Activated CD8-positive, alpha-beta T cell treated with anti-CD3 and anti-CD28 coated beads for 36 hours (primary cell): ENCODE results near the gene KIF26B. TPM values are rescaled to one million over a fixed set of nuclear protein-coding genes. Genes with fewer than 3 reads are reported as not detected.

Experiments used
- ATAC-seq: fragments of 200-7000 bp; cut with Tn5 transposase; one replicate; pipeline ENCODE4 v1.10.0; 2021; ENCODE audit warnings: mild to moderate bottlenecking, moderate library complexity
- CTCF ChIA-PET: fragments of 350-600 bp; sonication (Branson Sonifier 250); formaldehyde crosslinking; loops from one replicate; lab custom pipeline; 2021; ENCODE audit warnings: antibody characterized with exemption; lab: Charles Lee
- POLR2A ChIA-PET: fragments of 350-600 bp; sonication (Branson Sonifier 250); formaldehyde crosslinking; loops from one replicate; lab custom pipeline; 2021; ENCODE audit warnings: antibody characterized with exemption; lab: Charles Lee
- DNase-seq: peaks from one replicate; pipeline ENCODE4 v3.0.0-alpha.2; 2020
- H3K27ac Mint-ChIP-seq: one replicate; pipeline ENCODE4 v1.8.0; 2021; ENCODE audit warnings: mild to moderate bottlenecking, mixed read lengths
- H3K27me3 Mint-ChIP-seq: one replicate; pipeline ENCODE4 v1.8.0; 2021; ENCODE audit warnings: mixed read lengths
- H3K36me3 Mint-ChIP-seq: one replicate; pipeline ENCODE4 v1.8.0; 2021; ENCODE audit warnings: low read depth, mixed read lengths
- H3K4me1 Mint-ChIP-seq: one replicate; pipeline ENCODE4 v1.8.0; 2021; ENCODE audit warnings: low read depth, mixed read lengths
- H3K4me3 Mint-ChIP-seq: one replicate; pipeline ENCODE4 v1.8.0; 2021; ENCODE audit warnings: mild to moderate bottlenecking, moderate library complexity, mixed read lengths
- H3K9me3 Mint-ChIP-seq: one replicate; pipeline ENCODE4 v1.8.0; 2021; ENCODE audit warnings: mixed read lengths
- CTCF ChIP-seq: fragments of 200-600 bp; IDR thresholded peaks from one replicate; pipeline ENCODE4 v1.8.0; 2022; ENCODE audit warnings: antibody characterized with exemption, mild to moderate bottlenecking
- intact Hi-C: fragments of 100-400 bp; cut with micrococcal nuclease; formaldehyde crosslinking; loops from one replicate; pipeline ENCODE4 v1.10.0; 2022
- total RNA-seq, 2 experiments: library from RNA; stranded (reverse); gene quantifications; one replicate each; pipeline ENCODE4 v1.2.3, GENCODE V29; 2021

The KIF26B gene
- total RNA-seq, 2 experiments from 2014 or later = 0.16 TPM

- ChIA-PET CTCF (no interaction called here), POLR2A (no interaction called here)
- Mint-ChIP-seq H3K4me3 (no peak overlapping the region), H3K36me3 (no peaks in the 10 kb centered on the region), H3K27me3 (no peaks in the 10 kb centered on the region), H3K9me3 (no peaks in the 10 kb centered on the region), H3K27ac (no peak overlapping the region), H3K4me1 (no peaks in the 10 kb centered on the region)
- DNase-seq (no peak), ATAC-seq (no peak)
- intact Hi-C loops = no loop called here
- TF ChIP-seq CTCF = no peak
Observed at GRCh38 chr1:245700631-245701030, 545.8 kb downstream of the KIF26B start.

- H3K9me3 Mint-ChIP-seq = no peaks in the 10 kb centered on the region
Observed at GRCh38 chr1:245701631-245702030, 546.8 kb downstream of the KIF26B start.

DNA sequence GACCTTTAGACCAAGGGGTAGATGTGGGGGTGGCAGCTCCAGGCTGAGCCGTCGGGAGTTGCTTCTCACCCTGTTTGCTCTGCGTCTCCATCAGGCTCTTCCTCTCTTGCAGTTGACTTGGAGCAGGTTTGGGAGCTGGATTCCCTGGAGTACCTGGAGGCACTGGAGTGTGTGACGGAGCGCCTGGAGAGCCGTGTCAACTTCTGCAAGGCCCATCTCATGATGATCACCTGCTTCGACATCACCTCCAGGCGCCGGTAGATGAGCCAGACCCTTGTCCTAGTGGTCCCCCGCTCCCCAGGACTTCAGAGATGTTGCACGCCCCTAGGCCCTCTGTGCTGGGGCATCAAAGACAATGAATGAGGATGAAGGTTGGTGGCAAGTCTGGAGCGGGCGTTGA, 547.6 kb downstream of the KIF26B start:
- ChIA-PET CTCF (no interaction called here), POLR2A (no interaction called here)
- TF ChIP-seq CTCF = no peak
- no peak for ATAC-seq
- Mint-ChIP-seq H3K27ac (no peak overlapping the region), H3K9me3 (no peaks in the 10 kb centered on the region), H3K4me1 (no peaks in the 10 kb centered on the region), H3K4me3 (no peak overlapping the region), H3K36me3 (no peaks in the 10 kb centered on the region), H3K27me3 (no peaks in the 10 kb centered on the region)
- DNase-seq = no peak
- intact Hi-C loops = no loop called here

More at GRCh38 chr1:245701631-245702030, 546.8 kb downstream of the KIF26B start:
- Mint-ChIP-seq H3K4me3 (no peak overlapping the region), H3K4me1 (no peaks in the 10 kb centered on the region), H3K27me3 (no peaks in the 10 kb centered on the region), H3K27ac (no peak overlapping the region), H3K36me3 (no peaks in the 10 kb centered on the region)
- intact Hi-C loops = no loop called here
- no peak for DNase-seq
- no peak for ATAC-seq
- ChIA-PET POLR2A (no interaction called here), CTCF (no interaction called here)
- TF ChIP-seq CTCF = no peak

GRCh38 chr1:245704341-245704740, 549.6 kb downstream of the KIF26B start:
- Mint-ChIP-seq H3K27ac (no peak overlapping the region), H3K4me1 (no peaks in the 10 kb centered on the region), H3K27me3 (no peaks in the 10 kb centered on the region), H3K9me3 (no peaks in the 10 kb centered on the region), H3K4me3 (no peak overlapping the region), H3K36me3 (no peaks in the 10 kb centered on the region)
- ATAC-seq = no peak
- CTCF ChIA-PET = no interaction called here
- TF ChIP-seq CTCF = no peak
- no peak for DNase-seq
- intact Hi-C loops = no loop called here
- POLR2A ChIA-PET = no interaction called here

GRCh38 chr1:245704765-245705164, 550.0 kb downstream of the KIF26B start:
- CTCF ChIA-PET = no interaction called here
- H3K27ac Mint-ChIP-seq = no peak overlapping the region
- no peaks in the 10 kb centered on the region for H3K27me3 Mint-ChIP-seq
- ATAC-seq = no peak
- no peaks in the 10 kb centered on the region for H3K36me3 Mint-ChIP-seq
- no peak overlapping the region for H3K4me3 Mint-ChIP-seq
- no peaks in the 10 kb centered on the region for H3K4me1 Mint-ChIP-seq
- TF ChIP-seq CTCF = no peak
- DNase-seq = no peak
- intact Hi-C loops = no loop called here
- POLR2A ChIA-PET = no interaction called here
- H3K9me3 Mint-ChIP-seq = no peaks in the 10 kb centered on the region
